ENCODE measurements around the gene KPNA1.

KPNA1 gene

GRCh38 chr3:122435950-122436349 is 78.8 kb downstream of the KPNA1 start:
- DNase-seq (ENCODE audit: low read depth): no peak
- no peak overlapping the region for H3K4me3 ChIP-seq (ENCODE audit: low read depth, low read length)

DNA sequence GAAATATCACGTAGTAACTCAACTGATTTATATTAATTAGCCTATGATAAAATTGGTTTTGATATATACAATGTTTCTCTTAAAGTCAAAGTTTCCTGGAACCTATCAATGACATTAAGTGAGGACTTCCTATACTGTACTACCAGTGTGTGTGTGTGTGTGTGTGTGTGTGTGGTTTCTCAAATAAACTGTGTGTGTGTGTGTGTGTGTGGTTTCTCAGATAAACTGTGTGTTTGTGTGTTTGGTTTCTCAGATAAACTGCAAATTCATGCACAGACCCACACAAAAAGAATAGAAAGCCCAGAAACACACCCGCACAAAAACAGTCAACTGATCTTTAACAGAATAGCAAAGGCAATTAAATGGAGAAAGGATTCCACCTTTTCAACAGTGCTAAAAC is 84.4 kb downstream of the KPNA1 start:
- H3K4me3 ChIP-seq (ENCODE audit: low read depth, low read length): no peak overlapping the region
- no peak for DNase-seq (ENCODE audit: low read depth)

- DNase-seq (ENCODE audit: low read depth): no peak
- no peak overlapping the region for H3K4me3 ChIP-seq (ENCODE audit: low read depth, low read length)
Observed at GRCh38 chr3:122427857-122428471, 86.8 kb downstream of the KPNA1 start.

DNA sequence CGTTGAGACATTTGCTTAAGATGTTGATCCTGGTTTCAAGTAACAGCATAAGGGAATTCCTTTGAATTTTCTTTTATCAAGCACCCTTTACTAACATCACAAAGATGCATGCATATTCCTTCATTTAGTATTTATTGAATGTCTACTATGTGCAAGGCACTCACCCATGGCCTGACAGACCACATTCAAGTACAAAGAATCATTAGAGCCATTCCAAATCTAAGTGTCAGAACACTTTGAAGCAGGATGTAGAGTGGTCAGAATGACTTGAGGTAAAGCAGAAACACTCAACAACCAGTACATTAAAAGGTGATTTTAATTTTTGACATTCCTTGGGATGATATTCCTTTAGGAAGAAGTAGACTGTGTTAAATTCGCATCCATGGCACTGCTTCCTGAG is 92.9 kb downstream of the KPNA1 start:
- no peak for DNase-seq (ENCODE audit: low read depth)
- no peak overlapping the region for H3K4me3 ChIP-seq (ENCODE audit: low read depth, low read length)

DNA sequence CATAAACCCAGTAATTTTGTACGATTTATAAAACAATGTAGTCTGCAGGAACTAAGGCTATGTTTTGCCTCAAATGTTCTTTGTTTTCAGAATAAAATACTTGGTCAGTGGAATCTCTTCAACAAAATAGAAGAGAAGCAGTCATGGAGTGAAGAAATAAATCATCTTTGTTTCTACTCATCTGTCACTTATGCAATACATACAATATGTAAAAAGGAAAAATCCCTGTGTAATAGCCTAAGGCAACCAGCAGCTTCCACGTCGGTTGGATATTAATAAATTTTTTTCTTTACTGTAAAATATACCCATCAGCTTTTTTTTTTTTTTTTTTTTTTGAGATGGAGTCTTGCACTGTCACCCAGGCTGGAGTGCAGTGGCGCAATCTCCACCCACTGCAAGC is 93.6 kb downstream of the KPNA1 start:
- no peak overlapping the region for H3K4me3 ChIP-seq (ENCODE audit: low read depth, low read length)
- no peak for DNase-seq (ENCODE audit: low read depth)

DNA sequence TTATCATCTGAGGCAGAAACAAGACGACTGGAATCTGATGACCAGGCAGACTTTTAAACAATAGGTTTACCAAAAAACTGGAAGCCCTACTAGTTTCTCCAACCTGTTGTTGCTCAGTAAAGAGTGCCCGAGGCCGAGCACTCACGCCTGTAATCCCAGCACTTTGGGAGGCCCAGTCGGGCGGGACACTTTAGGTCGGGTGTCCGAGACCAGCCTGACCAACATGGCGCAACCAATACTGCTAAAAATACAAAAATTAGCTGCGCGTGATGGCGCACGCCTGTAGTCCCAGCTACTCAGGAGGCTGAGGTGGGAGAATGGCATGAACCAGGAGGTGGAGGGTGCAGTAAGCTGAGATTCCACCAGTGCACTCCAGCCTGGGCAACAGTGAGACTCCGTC is 97.8 kb downstream of the KPNA1 start:
- DNase-seq (ENCODE audit: low read depth): no peak
- H3K4me3 ChIP-seq (ENCODE audit: low read depth, low read length): peak overlapping the region; percentile 94

DNA sequence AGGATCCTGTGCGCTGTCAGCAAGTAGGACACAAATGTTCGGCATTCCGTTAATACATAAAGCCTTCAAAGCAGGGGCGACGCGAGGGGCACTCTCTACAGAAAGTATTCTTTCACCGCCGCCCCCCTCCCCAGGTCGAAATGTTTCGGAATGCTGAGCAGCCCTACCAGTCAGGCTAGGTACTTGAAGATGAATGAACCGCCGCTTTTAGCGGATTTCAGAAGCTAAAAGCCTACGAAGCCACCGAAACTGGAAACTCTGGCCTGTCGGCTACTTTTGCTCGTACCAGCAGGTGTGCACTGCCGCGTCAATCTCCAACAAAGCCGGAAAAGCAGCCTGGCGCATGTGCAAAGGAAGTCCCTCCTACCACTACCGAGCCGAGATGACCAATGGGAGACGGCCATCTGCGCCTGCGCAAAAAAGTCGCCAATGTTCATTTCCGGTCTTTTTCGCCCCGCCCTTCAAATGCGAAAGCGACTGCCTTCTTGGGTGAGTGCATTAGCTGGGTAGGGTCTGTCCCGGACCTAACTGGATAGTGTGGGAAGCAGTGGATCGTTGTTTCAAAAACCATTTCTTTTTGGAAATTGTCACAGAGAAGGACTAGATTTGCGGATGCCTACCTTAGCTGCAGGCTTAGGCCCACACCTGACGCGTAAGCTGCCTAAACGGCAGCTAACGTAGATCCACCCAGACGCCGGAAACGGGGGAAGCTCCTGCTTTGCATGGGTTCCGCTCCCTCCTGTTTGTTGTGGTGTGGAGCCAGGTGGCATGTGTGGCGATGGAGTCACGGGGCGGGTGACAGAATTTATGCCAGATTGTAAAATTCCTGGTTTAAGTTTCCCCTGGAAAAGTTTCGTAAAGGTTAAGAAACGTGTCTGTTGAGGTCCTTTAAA is 98.7 kb downstream of the KPNA1 start, which contains the start of gene WDR5B:
Gene WDR5B, minus strand, starts transcription at position 301 of the 893 bp plus-strand sequence. CDS start 534 bp downstream, outside the sequence.
- peak; percentile 86 for DNase-seq (ENCODE audit: low read depth)
- peak within 1 kb of the TSS; percentile 94 for H3K4me3 ChIP-seq (ENCODE audit: low read depth, low read length)

DNA sequence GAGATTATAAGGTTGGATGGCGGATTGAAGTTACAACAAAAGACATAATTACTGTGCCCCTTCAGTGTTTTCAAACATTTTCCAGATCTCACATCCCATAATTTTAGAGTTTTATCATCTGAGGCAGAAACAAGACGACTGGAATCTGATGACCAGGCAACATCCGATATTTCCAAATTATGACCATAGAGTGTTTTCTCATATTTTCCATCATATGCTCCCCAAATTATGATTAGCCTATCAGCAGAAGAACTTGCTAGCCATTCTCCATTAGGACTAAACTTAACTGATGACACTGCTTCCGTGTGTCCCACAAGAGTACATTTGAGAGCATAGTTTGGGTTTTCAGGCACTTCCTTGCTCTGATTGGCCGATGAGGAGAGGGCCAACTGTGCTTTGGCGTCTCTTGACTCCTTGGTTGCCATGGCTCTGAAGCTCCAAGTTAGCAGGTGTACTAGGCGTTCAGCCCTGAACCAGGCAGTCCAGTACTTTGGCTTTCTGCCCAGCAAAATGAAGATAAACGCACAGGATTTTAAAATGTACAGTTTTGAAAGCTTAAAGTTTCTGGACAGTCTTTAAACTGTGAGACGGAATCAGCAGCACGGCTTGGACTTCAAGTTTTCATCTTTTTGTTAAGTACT is 99.5 kb downstream of the KPNA1 start:
- peak overlapping the region; percentile 94 for H3K4me3 ChIP-seq (ENCODE audit: low read depth, low read length)
- peak; percentile 23 for DNase-seq (ENCODE audit: low read depth)

DNA sequence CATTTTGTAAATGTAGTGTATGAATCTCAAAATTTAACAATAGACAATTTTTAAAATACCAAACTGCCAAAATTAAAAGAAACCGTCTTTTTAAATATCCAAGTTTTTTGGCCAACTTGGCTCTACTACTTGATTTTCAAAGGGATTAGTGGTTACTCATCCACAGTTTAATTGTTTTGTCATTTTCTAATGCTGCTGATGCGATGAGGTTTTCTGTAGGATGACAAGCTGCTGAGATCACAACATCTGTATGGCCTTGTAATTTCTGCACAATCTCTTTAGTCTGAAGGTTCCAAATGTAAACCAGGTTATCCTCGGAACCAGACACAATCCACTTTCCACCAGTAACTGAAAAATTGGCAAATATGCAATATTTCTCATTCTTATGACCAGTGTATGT is 100.3 kb downstream of the KPNA1 start:
- DNase-seq (ENCODE audit: low read depth): no peak
- H3K4me3 ChIP-seq (ENCODE audit: low read depth, low read length): no peak overlapping the region

GRCh38 chr3:122410639-122411038 is 104.1 kb downstream of the KPNA1 start:
- H3K4me3 ChIP-seq (ENCODE audit: low read depth, low read length): no peak overlapping the region
- no peak for DNase-seq (ENCODE audit: low read depth)

- H3K4me3 ChIP-seq (ENCODE audit: low read depth, low read length): no peak overlapping the region
- no peak for DNase-seq (ENCODE audit: low read depth)
Observed at GRCh38 chr3:122410111-122410510, 104.6 kb downstream of the KPNA1 start.

DNA sequence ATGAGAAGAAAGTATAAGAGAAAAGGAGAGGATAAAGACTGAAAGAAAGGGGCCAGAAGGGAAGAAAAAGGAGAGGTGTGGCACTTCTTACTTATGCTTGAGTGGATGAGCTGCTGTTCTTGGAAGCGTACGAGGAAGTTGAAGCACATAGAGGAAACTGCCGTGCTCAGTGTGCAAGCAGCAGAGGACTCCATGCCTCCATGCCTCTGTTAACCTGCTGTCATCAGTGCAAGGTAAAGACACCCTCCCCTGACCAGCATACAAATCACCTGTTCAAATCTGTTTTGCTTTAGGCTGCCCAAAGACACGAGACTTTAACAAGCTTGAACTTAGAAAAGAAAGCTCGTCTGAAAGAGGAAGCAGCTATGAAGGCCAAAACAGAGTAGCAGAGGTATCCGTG is 105.3 kb downstream of the KPNA1 start:
- no peak for DNase-seq (ENCODE audit: low read depth)
- H3K4me3 ChIP-seq (ENCODE audit: low read depth, low read length): no peak overlapping the region

DNA sequence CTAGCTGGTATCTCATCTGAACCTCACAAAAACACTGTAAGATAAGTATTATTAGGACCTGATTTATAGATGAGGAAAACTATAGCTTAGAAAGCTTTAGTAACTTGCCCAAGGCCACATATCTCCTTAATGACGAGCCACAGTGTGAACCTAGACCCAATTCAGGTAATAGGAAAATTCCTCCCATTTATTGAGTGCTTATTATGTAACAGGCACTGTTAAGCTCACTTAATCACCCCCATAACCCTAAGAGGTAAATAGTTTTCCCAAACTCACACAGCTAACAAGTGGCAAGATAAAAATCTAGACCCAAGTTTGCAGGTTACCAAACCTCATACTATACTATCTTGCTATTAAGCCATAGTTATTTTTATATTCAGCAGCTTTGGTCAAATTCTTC is 106.8 kb downstream of the KPNA1 start:
- DNase-seq (ENCODE audit: low read depth): no peak
- H3K4me3 ChIP-seq (ENCODE audit: low read depth, low read length): no peak overlapping the region

DNA sequence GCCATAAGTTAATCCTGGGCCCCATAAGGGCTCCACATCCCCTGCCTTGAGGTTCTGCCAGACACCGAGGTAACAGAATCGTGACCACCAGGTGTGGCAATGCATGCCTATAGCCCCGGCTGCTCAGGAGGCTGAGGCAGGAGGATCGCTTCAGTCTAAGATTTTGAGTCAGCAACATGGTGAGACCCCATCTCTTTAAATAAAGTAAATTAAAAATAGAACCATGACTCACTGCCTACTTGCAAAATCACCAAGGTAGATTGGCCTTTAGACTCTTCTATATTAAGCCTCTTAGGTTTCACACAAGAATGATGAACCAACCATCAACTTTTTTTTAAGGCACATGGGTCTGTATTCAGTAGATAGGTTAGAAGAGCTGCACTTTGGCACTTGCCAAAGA is 108.5 kb downstream of the KPNA1 start:
- no peak for DNase-seq (ENCODE audit: low read depth)
- no peak overlapping the region for H3K4me3 ChIP-seq (ENCODE audit: low read depth, low read length)

DNA sequence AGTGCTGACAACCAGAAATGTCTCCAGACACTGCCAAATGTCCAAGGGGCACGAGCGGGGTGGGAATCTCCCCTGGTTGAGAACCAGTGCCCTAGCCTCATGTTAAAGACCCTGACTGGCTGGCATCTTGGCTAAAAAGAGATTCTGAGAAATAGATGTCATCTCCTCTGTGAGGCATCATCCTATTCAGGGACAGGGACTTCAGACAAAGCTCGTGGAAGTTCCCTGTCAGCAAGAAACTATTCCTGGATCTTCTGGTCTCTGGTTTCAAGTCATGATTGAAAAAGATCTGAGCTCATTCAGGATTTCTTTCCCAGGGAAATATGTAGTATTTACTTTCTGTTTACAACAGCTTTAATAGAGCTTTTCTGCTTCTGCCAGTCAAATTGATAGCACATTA is 109.7 kb downstream of the KPNA1 start:
- H3K4me3 ChIP-seq (ENCODE audit: low read depth, low read length): no peak overlapping the region
- no peak for DNase-seq (ENCODE audit: low read depth)

- DNase-seq (ENCODE audit: low read depth): no peak
- H3K4me3 ChIP-seq (ENCODE audit: low read depth, low read length): no peak overlapping the region
Observed at GRCh38 chr3:122403489-122403888, 111.2 kb downstream of the KPNA1 start.

DNA sequence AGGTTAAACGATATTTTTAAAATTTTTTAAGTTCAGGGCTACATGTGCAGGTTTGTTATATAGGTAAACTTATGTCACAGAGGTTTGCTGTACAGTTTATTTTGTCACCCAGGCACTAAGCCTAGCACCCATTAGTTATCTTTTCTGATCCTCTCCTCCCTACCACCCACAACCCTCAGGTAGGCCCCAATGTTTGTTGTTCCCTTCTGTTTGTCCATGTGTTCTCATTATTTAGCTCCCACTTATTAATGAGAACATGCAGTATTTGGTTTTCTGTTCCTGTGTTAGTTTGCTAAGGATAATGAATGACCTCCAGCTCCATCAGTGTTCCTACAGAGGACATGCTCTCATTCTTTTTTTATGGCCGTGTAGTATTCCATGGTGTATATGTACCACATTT is 115.8 kb downstream of the KPNA1 start:
- DNase-seq (ENCODE audit: low read depth): no peak
- no peak overlapping the region for H3K4me3 ChIP-seq (ENCODE audit: low read depth, low read length)

- no peak for DNase-seq (ENCODE audit: low read depth)
- no peak overlapping the region for H3K4me3 ChIP-seq (ENCODE audit: low read depth, low read length)
Observed at GRCh38 chr3:122397201-122397600, 117.5 kb downstream of the KPNA1 start.

DNA sequence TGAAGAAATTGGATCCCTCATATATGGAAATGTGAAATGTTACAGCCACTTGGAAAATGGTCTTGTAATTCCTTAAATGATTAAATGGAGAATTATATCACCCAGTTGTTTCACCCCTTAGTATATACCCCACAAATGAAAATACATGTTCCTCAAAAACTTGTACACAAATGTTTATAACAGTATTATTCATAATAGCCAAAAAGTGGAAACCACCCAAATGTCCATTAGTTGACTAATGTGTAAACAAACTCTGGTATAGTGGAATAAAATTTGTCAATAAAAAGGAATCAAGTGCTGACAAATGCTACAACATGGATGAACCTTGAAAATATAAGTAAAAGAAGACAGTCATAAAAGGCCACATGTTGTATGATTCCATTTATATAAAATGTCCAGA is 118.2 kb downstream of the KPNA1 start:
- no peak overlapping the region for H3K4me3 ChIP-seq (ENCODE audit: low read depth, low read length)
- DNase-seq (ENCODE audit: low read depth): no peak

- no peak for DNase-seq (ENCODE audit: low read depth)
- H3K4me3 ChIP-seq (ENCODE audit: low read depth, low read length): no peak overlapping the region
Observed at GRCh38 chr3:122395582-122395981, 119.2 kb downstream of the KPNA1 start.

Measured in skeletal muscle cell (primary cell).